GM18511 (cell line): Measurements from ENCODE around the gene WDR37.
"Not testable (repeated sequence)": the region's sequence is repeated elsewhere in the genome, so short reads cannot be mapped to it uniquely, and the experiment has no call there.

Source experiments
- ATAC-seq: cut with Tn5 transposase; IDR thresholded peaks from one replicate; pipeline ENCODE4 v1.9.1; 2021; ENCODE audit warnings: mild to moderate bottlenecking, moderate library complexity; ENCODE audit not compliant: unreplicated experiment

Gene WDR37

DNA sequence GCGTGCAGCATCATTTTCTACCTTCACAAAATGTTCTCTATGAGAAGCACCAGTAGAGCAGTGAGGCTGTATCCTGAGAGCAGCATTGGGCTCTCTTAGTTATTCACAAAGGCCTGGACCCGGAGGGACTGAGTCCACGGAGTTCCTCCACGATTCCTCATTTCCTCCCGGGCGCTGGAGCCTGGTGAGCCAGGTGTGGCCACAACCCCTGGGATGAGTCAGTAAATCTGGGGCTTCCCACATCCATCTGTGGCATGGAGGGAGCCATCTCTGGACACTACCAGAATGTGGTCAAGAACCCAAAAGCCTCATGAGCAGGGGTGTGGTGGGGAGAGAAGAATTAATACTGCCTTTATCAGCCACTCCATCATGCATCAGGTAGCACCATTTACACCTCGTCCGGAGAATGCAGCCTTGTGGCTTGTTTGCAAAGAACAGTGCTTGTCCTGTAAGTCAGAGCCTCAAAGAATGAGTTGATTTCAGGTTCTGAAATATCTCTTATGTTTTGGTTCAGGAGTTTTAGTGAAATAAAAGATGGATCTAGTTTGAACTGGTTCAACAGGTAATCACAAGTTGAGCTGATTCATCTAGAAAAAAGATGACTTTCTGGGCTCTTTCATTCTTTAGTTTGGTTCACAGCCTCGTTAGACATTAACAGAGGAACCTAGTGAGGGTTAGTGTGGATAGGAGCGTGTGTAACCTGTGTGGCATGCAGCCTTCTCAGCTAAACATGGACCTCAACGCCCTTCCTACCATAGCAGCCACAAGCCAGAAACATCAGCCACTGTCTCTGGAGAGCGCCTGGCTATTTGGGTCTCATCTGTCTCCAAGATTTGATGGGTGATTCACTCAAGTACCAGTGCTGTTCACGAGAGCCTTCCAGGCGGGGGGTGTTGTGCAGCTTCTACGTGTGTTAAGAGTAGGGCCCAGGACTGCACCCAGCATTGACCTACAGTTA lies 95.2 kb downstream of the WDR37 start:
- ATAC-seq, result peak; percentile 80

DNA sequence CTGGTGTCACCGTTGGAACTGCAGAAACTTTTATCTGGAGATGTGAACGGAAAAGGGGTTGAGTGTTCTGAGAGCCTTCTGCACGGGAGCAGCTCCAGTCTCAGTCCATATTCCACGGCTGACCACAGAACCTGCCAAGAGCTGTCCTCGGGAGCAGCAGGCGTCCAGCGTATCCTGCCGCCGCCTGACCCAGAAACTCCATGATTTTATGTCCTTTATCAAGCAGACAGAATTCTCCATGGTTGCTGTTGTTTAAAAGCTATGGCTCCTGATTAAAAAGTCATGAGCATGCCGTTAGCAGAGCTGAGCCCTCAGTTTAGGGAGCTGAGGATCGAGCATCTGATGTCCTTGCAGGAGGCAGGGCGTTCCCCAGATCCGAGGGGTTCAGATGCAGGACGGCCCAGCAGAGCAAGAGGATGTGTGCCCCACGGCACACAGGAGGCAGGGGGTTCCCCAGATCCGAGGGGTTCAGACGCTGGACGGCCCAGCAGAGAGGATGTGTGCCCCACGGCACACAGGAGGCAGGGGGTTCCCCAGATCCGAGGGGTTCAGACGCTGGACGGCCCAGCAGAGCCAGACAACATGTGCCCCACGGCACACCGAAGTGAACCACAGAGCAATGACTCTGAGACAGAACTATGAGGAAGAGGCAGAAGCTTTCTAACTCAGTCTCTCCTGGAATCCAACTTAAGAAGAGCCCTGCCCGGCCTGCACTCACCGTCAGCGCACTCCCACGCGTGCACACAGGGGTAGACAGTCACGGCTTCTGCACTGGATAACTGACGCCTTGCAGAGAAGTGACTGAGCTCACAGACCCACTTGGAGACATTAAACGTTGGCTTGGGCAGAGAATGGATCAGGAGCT lies 96.4 kb downstream of the WDR37 start:
- ATAC-seq, result no peak

DNA sequence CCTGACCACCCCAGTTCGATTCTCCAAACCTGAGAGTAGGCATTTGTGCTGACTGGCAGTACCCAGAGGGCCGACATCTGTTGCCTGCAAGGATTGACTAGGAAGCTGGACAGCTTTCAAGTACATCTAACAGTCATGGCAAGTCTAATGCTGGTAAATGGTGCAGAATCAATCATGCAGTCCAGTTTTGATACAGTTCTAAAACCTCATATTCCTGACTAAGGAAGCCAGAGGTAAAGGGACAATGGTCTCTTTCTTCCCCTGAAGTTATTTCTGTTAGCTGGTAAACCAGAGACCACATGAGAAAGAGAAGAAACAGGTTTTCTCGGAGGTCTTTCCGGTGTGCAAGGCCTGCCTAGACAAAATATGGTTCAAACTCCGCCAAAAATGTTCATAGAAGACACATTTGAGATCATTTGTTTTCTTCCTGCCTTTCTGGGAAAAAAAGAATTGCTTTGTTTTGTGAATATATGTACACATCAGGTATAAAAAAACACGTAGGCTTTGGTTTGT lies 97.1 kb downstream of the WDR37 start:
- ATAC-seq, result no peak

GRCh38 chr10:1153805-1154351 lies 97.7 kb downstream of the WDR37 start:
- ATAC-seq, result no peak

GRCh38 chr10:1154531-1155295 lies 98.5 kb downstream of the WDR37 start:
- no peak for ATAC-seq

- ATAC-seq, result no peak
Observed at GRCh38 chr10:1155791-1156615, 99.8 kb downstream of the WDR37 start.

DNA sequence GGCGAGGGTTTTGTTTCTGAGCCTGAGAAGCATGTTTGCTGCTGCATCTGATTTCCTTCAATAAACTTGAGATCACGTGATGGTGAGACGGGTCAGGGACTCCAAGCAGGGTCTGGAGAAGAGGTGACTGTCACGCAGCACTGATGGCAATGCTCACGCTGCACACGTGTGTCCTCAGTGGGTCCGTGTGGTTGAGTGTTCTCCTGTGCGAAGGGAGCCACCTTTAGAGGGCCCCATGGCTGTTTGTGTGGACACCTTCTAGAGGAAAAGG lies 100.4 kb downstream of the WDR37 start:
- no peak for ATAC-seq

DNA sequence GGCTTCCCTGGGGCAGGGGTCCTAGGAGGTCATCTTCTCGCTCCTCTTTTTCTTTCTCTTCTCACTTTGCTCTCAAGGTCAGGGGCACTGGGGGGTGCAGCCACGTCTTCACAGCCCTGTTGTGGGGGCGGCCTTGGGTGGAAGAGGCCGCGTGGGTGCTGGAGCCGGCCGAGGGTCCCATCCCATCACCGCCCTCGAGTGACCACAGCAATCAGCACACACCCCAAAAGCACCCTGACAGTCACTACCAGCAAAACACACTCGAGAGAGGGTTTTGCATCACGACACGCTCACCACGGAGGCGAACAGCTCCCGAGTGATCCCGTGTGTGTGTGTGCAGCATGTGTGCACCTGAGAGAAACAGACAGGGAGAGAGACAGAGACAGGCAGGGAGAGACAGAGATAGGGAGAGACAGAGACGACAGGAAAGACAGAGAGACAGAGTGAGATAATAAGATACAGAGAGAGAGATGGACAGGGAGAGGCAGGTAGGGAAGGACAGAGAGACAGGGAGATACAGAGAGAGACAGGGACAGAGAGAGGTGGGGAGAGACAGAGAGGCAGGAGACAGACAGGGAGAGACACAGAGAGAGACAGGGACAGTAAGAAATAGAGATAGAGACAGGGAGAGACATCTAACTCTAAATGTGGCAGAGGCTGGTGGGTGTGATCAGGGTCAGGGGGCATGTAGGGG lies 100.9 kb downstream of the WDR37 start:
- no peak for ATAC-seq

DNA sequence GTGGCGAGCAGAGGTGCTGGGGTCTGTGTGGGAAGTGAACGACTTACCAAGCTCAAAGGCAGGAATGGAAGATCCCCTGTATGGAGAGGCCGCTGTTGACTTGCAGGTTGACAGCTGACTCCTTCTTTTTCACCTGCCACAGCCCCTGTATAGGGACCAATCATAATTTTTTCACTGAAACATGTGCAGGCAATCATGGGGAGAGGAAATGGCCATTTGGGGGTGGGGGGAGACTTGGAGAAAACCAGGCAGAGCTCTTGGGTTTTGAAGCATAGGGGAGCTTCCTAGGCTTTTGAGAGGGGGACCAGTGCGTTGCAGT lies 101.4 kb downstream of the WDR37 start:
- ATAC-seq, result no peak

GRCh38 chr10:1158066-1158465 lies 101.9 kb downstream of the WDR37 start:
- ATAC-seq, result no peak

DNA sequence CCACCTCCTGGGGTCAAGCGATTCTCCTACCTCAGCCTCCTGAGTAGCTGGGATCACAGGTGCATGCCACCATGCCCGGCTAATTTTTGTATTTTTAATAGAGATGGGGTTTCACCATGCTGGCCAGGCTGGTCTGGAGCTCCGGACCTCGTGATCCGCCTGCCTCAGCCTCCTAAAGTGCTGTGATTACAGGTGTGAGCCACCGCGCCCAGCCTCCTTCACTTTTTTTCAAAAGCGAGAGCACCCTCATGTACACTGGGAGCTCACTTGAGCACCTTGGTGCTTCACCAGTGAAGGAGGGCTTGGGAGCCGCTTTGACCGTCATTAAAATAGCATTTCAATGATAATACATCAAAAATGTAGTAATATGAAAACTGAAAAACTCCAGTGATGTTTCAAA lies 102.4 kb downstream of the WDR37 start:
- ATAC-seq, result not testable (repeated sequence)

GRCh38 chr10:1159131-1160061 lies 103.2 kb downstream of the WDR37 start:
- no peak for ATAC-seq

GRCh38 chr10:1160561-1161314 lies 104.6 kb downstream of the WDR37 start:
- no peak for ATAC-seq

GRCh38 chr10:1161315-1161673 lies 105.1 kb downstream of the WDR37 start:
- ATAC-seq, result peak; percentile 52

DNA sequence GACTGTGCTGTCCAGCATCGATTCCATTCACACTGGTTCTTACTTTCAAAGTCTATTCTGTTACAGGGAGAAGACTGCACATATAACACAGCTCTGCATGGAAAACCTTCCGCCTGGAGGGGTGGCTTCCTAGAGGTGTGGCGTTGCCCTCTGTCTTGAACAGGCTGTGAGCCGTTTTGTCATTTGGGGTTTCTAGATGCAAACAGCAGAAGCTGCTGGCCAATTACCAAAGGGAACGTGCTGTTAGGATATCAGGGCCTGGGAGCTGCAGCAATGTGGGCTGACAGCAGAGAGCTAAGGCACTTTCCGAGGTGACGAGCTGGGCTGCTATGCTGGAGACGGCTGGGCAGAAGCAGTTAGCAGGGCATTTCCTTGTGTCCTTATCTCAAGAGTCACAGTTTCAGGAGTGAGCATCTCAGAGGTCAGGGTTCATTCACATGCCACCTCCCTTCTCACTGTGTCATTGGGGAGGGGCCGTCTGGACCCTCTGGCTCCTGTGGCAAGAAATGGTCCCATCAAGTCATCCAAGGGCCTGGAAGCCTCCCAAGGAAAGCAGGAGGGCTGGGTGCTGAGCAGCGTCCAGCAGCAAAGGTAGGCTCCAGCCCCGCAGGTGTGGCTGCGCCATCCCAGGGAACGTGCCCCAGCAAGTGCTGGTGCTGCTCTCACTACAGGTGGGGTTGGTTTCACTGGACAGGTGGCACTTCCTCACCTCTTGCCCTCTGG lies 106.5 kb downstream of the WDR37 start:
- no peak for ATAC-seq

GRCh38 chr10:1163204-1163660 lies 107.0 kb downstream of the WDR37 start:
- ATAC-seq, result no peak

DNA sequence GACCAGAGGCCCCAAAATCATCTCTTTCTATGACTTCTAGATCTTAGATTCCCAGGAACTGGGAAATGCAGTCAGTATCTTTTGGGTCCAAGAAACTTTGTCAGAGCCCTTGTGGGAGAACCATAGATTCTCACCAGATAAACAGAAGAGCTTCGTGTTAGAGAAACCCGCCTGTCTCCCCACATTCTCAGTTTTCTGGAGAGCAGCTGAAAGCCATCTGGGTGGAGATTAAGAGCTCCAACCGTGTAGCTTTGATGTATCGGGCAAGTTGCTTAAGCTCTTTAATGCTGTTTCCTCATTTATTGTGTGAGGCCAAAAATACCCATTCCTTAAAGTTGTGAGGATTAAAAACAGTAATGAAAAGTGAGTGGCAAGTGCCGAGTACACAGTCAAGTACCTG lies 107.6 kb downstream of the WDR37 start:
- no peak for ATAC-seq
